A673 (cell line): ENCODE measurements around the gene LYL1.

Source experiments
- EZH2 ChIP-seq: fragments of 200-600 bp; sonication (generic); IDR thresholded peaks from 2 replicates; pipeline ENCODE4 v1.6.1; 2017; ENCODE audit warnings: borderline replicate concordance, low read depth, mild to moderate bottlenecking, mixed read lengths, antibody characterized with exemption, low read length; ENCODE audit not compliant: poor library complexity, severe bottlenecking
- TF ChIP-seq, protein P1 (sequence below): fragments of 300-800, 200-600 bp; sonication (generic); conservative IDR thresholded peaks from 2 replicates; pipeline ENCODE4 v1.5.1; 2017; ENCODE audit warnings: low read depth, mild to moderate bottlenecking, antibody characterized with exemption, low read length, moderate library complexity, mixed read lengths

DNA sequence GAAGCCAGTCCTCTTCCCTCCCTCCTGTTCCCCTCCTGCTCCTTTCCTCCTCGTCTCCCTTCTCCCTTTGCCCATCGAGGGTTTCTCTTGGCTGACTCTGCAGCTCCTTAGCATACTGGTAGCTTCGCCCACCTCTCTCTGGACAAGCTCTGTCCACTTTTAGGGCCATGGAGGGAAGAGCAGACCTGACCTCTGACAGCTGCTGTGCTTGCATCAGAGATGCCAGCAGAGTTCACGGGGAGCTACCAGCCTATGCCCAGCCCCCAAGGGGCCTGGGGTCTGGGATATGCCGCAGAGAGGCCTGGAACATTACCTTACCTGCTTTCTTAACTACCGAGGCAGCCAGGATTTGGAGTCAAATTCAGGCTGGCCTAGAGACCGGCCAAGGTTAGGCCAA is 19.7 kb downstream of the LYL1 start:
- TF ChIP-seq, protein P1, sequence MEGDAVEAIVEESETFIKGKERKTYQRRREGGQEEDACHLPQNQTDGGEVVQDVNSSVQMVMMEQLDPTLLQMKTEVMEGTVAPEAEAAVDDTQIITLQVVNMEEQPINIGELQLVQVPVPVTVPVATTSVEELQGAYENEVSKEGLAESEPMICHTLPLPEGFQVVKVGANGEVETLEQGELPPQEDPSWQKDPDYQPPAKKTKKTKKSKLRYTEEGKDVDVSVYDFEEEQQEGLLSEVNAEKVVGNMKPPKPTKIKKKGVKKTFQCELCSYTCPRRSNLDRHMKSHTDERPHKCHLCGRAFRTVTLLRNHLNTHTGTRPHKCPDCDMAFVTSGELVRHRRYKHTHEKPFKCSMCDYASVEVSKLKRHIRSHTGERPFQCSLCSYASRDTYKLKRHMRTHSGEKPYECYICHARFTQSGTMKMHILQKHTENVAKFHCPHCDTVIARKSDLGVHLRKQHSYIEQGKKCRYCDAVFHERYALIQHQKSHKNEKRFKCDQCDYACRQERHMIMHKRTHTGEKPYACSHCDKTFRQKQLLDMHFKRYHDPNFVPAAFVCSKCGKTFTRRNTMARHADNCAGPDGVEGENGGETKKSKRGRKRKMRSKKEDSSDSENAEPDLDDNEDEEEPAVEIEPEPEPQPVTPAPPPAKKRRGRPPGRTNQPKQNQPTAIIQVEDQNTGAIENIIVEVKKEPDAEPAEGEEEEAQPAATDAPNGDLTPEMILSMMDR = no peak
- no peak for TF ChIP-seq EZH2
